Body of pancreas (tissue), 4 donors: ENCODE data around the gene DLEC1. TPM values are rescaled to one million over a fixed set of nuclear protein-coding genes. Genes with fewer than 3 reads are reported as not detected.

Experiments
- ATAC-seq: fragments of 150-250 bp; one replicate; pipeline ENCODE4 v1.9.1; 2016
- DNase-seq, 4 donors: peaks; one replicate each; pipeline ENCODE4 v3.0.0-alpha.2; 2019
- H3K27ac ChIP-seq, 4 donors: fragments of 200-600 bp; sonication (generic); 1 replicate in 3 of 4; 2 replicates in 1 of 4; pipeline versions ENCODE4 v1.5.1 to v1.6.1; 2016 to 2019; ENCODE audit warnings: mild to moderate bottlenecking in 1 of 4, mixed read lengths in 1 of 4, moderate library complexity in 1 of 4
- H3K27me3 ChIP-seq, 2 donors: fragments of 200-600 bp; sonication (generic); one replicate each; pipeline ENCODE4 v1.6.0; 2016; ENCODE audit warnings: mild to moderate bottlenecking in 1 of 2
- H3K36me3 ChIP-seq, 2 donors: fragments of 200-600 bp; sonication (generic); replicated peaks in 1 of 2; 2 replicates each; pipeline ENCODE4 v1.5.1; 2016; ENCODE audit warnings: low read depth in 2 of 2; ENCODE audit not compliant: insufficient read depth in 1 of 2
- H3K4me1 ChIP-seq: fragments of 200-600 bp; sonication (generic); one replicate; pipeline ENCODE4 v1.6.0; 2016
- H3K4me3 ChIP-seq, 2 donors: fragments of 200-600 bp; sonication (generic); 1 replicate in 1 of 2; 2 replicates in 1 of 2; pipeline ENCODE4 v1.5.1; 2016 to 2019
- H3K9me3 ChIP-seq, 3 donors: fragments of 200-600 bp; sonication (generic); 1 replicate in 2 of 3; 2 replicates in 1 of 3; pipeline ENCODE4 v1.5.1; 2016
- POLR2A ChIP-seq, 3 donors: fragments of 450-650 bp; IDR thresholded peaks; one replicate each; pipeline ENCODE4 v1.6.1; 2016; ENCODE audit warnings: antibody characterized with exemption in 3 of 3, mild to moderate bottlenecking in 2 of 3
- WGBS, 2 donors: methylation state at CpG; one replicate each; pipeline ENCODE4 v1.1.5; 2017; 5-methylcytosine and 5-hydroxymethylcytosine counted together
- intact Hi-C: fragments of 100-400 bp; cut with DNase I; formaldehyde crosslinking; loops from one replicate; pipeline ENCODE4 v1.15.1; 2023
- total RNA-seq, 2 donors: library from RNA; depleted of rRNA; stranded (reverse); fragments of >200 nt; gene quantifications; one replicate each; pipeline ENCODE4 v1.1.0, GENCODE V29; 2016
- TF ChIP-seq, protein P1 (sequence below), 7 experiments: fragments of 450-650 bp in 4 of 7; fragments of 200-600 bp in 3 of 7; sonication (generic) in 3 of 7; IDR thresholded peaks; one replicate each; pipeline ENCODE4 v1.5.1; 2016 to 2019; ENCODE audit warnings: antibody characterized with exemption in 7 of 7

Gene DLEC1
- total RNA-seq, 2 donors from 2014 or later, result 0.78 to 1.3 TPM

DNA sequence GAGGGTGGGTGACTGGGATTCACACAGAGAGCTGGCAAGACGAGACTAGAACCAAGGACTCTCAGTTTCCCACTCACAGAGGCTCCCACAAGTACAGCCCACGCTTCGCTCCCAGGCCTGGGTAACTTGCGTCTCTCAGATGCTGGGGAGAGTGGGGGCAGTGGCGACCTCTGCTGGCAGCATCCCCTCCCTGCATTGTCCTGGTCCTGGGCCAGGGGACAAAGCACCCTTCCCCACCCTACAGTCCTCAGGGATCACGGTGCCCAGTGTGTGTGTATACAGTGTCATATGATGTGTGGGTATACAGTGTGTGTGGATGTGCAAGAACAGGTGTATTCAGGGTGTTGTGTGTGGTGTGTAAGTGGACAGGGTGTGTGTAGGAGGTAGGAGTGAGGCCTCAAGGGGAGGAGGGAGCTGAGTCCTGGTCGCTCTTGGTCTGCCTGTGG is 35.6 kb upstream of the DLEC1 start:
- Histone ChIP-seq H3K4me3 (no peak overlapping the region), H3K4me1 (peaks cover 54% of the 10 kb centered on the region), H3K36me3 (no peaks in the 10 kb centered on the region), H3K27me3 (no peaks in the 10 kb centered on the region), H3K27ac (peak overlapping the region; percentile 64 to 86 (median 78)), H3K9me3 (no peaks in the 10 kb centered on the region)
- intact Hi-C loops, result no loop called here
- ATAC-seq, result peak; percentile 31
- WGBS, 2 donors, result 30 to 35% methylated on average over 7 of the region's 7 CpGs
- no peak for TF ChIP-seq POLR2A (IDR thresholded peaks at IDR 0.05)
- TF ChIP-seq, protein P1, sequence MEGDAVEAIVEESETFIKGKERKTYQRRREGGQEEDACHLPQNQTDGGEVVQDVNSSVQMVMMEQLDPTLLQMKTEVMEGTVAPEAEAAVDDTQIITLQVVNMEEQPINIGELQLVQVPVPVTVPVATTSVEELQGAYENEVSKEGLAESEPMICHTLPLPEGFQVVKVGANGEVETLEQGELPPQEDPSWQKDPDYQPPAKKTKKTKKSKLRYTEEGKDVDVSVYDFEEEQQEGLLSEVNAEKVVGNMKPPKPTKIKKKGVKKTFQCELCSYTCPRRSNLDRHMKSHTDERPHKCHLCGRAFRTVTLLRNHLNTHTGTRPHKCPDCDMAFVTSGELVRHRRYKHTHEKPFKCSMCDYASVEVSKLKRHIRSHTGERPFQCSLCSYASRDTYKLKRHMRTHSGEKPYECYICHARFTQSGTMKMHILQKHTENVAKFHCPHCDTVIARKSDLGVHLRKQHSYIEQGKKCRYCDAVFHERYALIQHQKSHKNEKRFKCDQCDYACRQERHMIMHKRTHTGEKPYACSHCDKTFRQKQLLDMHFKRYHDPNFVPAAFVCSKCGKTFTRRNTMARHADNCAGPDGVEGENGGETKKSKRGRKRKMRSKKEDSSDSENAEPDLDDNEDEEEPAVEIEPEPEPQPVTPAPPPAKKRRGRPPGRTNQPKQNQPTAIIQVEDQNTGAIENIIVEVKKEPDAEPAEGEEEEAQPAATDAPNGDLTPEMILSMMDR (IDR thresholded peaks at IDR 0.05), result peak; percentile 74 to 91 (median 83)
- peak; percentile 58 to 79 (median 72) for DNase-seq

DNA sequence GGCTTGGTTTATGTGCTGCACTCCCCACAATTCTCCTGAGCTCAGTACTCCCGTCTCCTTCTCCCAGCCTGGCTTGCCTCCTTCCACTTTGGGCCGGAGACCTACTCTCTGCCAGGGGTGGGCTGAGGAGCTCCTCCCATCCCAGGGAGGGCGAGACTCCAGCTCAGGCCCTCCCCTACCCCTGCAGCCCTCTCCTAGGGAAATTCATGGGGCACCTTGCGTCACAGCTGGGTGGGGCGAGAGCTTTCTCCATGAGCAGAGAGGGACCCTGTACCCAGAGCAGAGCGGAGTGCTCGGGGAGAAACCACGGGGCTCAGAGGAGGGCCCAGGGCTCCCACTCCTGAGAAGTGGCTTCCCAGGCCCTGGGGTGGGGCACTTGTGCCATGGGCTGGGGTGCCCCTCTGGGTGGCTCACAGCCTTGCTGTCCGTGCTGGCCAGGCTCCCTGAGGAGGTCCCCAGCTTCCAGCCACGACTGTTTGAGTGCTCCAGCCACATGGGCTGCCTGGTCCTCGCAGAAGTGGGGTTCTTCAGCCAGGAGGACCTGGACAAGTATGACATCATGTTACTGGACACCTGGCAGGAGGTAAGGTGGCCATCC is 35.1 kb upstream of the DLEC1 start:
- no peak for TF ChIP-seq POLR2A (IDR thresholded peaks at IDR 0.05)
- TF ChIP-seq, protein P1 (IDR thresholded peaks at IDR 0.05), result no peak
- ATAC-seq, result no peak
- intact Hi-C loops, result no loop called here
- H3K27me3 ChIP-seq, result no peaks in the 10 kb centered on the region
- WGBS, 2 donors, result 69 to 88% methylated on average over 3 to 11 of the region's 11 CpGs
- DNase-seq, result no peak
- H3K9me3 ChIP-seq, result no peaks in the 10 kb centered on the region
- peak overlapping the region; percentile 64 to 86 (median 78) for H3K27ac ChIP-seq
- peaks cover 51% of the 10 kb centered on the region for H3K4me1 ChIP-seq
- H3K4me3 ChIP-seq, result no peak overlapping the region
- no peaks in the 10 kb centered on the region for H3K36me3 ChIP-seq

DNA sequence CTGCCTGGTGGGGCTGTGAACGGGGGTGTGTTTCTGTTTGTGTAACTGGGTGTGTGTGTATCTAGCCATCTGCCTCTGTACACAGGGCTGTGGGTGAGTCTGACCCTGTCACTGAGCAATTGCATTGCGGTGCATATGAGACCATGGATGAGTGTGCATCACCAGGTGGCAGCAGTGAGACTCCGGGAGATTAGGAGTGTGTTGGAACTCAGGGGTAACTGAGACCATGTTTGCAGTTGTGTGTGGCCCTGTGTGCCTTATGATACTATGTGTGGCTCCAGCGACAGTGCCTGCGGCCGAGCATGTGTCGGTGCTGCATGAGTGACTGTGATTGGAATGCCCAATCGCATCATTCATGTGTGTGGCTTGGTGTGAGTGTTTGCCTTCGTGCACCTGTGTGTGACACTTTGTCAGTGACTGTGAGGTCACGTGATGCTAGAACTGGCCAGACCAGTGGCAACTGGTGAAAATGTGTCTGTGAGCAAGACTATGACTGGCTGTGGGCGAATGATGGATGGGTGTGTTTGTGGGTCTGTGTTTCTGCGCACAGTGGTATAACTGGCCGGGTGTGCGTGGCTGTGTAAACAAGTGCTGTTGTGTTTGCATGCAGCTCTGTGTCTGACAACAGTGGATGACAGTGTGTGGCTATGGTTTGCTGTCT is 34.5 kb upstream of the DLEC1 start:
- WGBS, 2 donors, result 12 to 28% methylated on average over 14 of the region's 14 CpGs
- Histone ChIP-seq H3K36me3 (no peaks in the 10 kb centered on the region), H3K27me3 (no peaks in the 10 kb centered on the region), H3K27ac (peak overlapping the region; percentile 64 to 86 (median 78)), H3K4me3 (no peak overlapping the region), H3K4me1 (peaks cover 46% of the 10 kb centered on the region), H3K9me3 (no peaks in the 10 kb centered on the region)
- DNase-seq (peak; percentile 85 to 89 (median 88)), ATAC-seq (peak; percentile 75)
- intact Hi-C loops, result no loop called here
- TF ChIP-seq, protein P1 (IDR thresholded peaks at IDR 0.05), result peak; percentile 50 to 89 (median 72)
- TF ChIP-seq POLR2A (IDR thresholded peaks at IDR 0.05), result peak in 2 of 3 donors; percentile 6 to 22

DNA sequence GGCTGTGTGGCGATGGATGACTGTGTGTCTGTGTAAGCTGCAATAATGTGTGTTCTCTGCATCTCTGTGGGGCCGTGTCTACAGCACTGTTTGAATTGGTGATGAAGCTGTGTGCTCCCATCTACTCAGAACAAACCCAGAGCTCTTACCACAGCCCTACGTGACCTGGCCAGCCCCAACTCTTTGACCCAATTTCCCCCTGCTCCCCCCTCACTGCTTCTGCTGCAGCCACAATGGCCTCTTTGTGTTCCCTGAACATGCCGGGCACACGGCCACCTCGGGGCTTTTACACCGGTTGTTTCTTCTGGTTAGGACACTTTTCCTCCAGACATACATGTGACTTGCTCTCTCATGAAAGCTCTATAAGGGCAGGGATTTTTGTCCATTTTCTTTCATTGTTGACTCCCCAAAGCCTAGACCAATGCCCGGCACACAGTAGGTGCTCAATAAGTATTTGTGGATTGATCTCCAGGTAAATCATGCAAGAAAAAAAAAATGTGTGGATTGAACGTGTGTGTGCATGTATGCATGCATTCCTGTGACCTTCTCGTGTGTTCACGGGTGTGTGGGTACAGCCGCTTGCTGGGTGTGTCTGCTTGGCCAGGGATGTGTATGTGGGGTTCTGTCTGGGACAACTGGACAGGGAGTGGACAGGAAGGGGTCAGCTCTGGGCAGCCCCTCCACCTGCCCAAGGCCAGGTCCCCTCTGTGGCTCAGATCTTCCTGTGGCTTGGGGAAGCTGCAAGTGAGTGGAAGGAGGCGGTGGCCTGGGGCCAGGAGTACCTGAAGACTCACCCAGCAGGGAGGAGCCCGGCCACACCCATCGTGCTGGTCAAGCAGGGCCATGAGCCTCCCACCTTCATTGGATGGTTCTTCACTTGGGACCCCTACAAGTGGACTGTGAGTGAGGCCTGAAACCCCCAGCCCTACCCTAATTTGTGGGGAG is 33.7 kb upstream of the DLEC1 start:
- TF ChIP-seq, protein P1 (IDR thresholded peaks at IDR 0.05), result no peak
- peak in 1 of 3 donors; percentile 1 for TF ChIP-seq POLR2A (IDR thresholded peaks at IDR 0.05)
- no peaks in the 10 kb centered on the region for H3K27me3 ChIP-seq
- H3K27ac ChIP-seq, result peak overlapping the region; percentile 64 to 86 (median 78)
- DNase-seq, result peak; percentile 67 to 84 (median 80)
- intact Hi-C loops, result no loop called here
- no peaks in the 10 kb centered on the region for H3K9me3 ChIP-seq
- H3K4me3 ChIP-seq, result no peak overlapping the region
- WGBS, 2 donors, result 33 to 45% methylated on average over 12 to 15 of the region's 15 CpGs
- peaks cover 46% of the 10 kb centered on the region for H3K4me1 ChIP-seq
- ATAC-seq, result peak; percentile 75
- no peaks in the 10 kb centered on the region for H3K36me3 ChIP-seq
